Testis (tissue), 3 donors: ENCODE results near the gene CDKAL1. TPM values are rescaled to one million over a fixed set of nuclear protein-coding genes. Genes with fewer than 3 reads are reported as not detected.

ENCODE experiments used
- DNase-seq: peaks from one replicate; pipeline ENCODE4 v3.0.0-alpha.2; 2019
- H3K27ac ChIP-seq, 2 donors: fragments of 200-600 bp; sonication (generic); one replicate each; pipeline ENCODE4 v1.5.1; 2019
- H3K27me3 ChIP-seq: fragments of 200-600 bp; sonication (generic); one replicate; pipeline ENCODE4 v1.5.1; 2019
- H3K36me3 ChIP-seq: fragments of 200-600 bp; sonication (generic); one replicate; pipeline ENCODE4 v1.5.1; 2017; ENCODE audit warnings: low read depth; ENCODE audit errors: missing control alignments
- H3K4me1 ChIP-seq: fragments of 200-600 bp; sonication (generic); one replicate; pipeline ENCODE4 v1.5.1; 2019
- H3K4me3 ChIP-seq, 2 donors: fragments of 200-600 bp; sonication (generic); one replicate each; pipeline ENCODE4 v1.5.1; 2017 to 2019
- H3K9me3 ChIP-seq: fragments of 200-600 bp; sonication (generic); one replicate; pipeline ENCODE4 v1.5.1; 2017
- POLR2A ChIP-seq: fragments of 450-650 bp; IDR thresholded peaks from one replicate; pipeline ENCODE4 v1.6.1; 2017; ENCODE audit warnings: antibody characterized with exemption, mild to moderate bottlenecking, moderate library complexity
- WGBS, 2 donors: methylation state at CpG; one replicate each; pipeline ENCODE4 v1.1.5; 2018; 5-methylcytosine and 5-hydroxymethylcytosine counted together
- intact Hi-C: fragments of 100-400 bp; cut with DNase I; formaldehyde crosslinking; loops from one replicate; pipeline ENCODE4 v1.15.1; 2023; ENCODE audit warnings: low total_unique reads
- polyA plus RNA-seq: library from polyadenylated mRNA; stranded (reverse); fragments of 350-450 nt; fragmentation: Illumina TruSeq; extraction: RNeasy Lipid Tissue Mini Kit (QIAGEN cat#74804); gene quantifications from one replicate; pipeline ENCODE4 v1.2.3, GENCODE V29; 2014; ENCODE audit warnings: low read depth, low replicate concordance; ENCODE audit not compliant: insufficient read depth
- total RNA-seq, 2 donors: library from RNA; depleted of rRNA; stranded (reverse); fragments of >200 nt; gene quantifications; one replicate each; pipeline ENCODE4 v1.2.3, GENCODE V29; 2016
- TF ChIP-seq, protein P1 (sequence below), 3 experiments: fragments of 450-650 bp in 2 of 3; fragments of 200-600 bp in 1 of 3; sonication (generic) in 1 of 3; IDR thresholded peaks; one replicate each; pipeline ENCODE4 v1.5.1; 2016 to 2019; ENCODE audit warnings: antibody characterized with exemption in 3 of 3, mild to moderate bottlenecking in 2 of 3, moderate library complexity in 1 of 3

Gene CDKAL1
- total and polyA plus RNA-seq, 3 donors from 2014 or later, result 11.1 to 18.5 (median 16.1) TPM

DNA sequence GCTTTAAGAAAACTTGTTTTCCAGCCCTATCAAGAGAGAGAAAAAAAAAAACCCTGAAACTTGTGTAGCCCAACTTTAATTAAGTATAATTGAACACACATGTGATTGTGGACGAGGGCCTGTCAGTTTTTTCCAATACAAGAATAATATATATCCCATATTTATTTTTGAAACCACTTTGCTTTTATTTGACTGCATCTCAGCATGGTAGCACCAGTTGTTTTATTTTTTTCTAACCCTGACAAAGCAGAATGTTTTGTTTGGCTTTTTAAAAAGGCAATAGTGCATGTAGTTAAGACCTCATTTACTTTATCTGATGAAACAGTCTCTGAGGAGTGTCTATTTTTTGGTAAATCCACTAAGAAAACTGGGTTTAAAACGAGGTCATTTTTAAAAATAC, 257.7 kb downstream of the CDKAL1 start:
- Histone ChIP-seq H3K4me1 (no peaks in the 10 kb centered on the region), H3K36me3 (no peaks in the 10 kb centered on the region), H3K4me3 (no peak overlapping the region), H3K27ac (no peak overlapping the region), H3K27me3 (no peaks in the 10 kb centered on the region), H3K9me3 (no peaks in the 10 kb centered on the region)
- no peak for DNase-seq
- 54 to 64% methylated on average over 2 of the region's 2 CpGs for WGBS, 2 donors
- TF ChIP-seq, protein P1, sequence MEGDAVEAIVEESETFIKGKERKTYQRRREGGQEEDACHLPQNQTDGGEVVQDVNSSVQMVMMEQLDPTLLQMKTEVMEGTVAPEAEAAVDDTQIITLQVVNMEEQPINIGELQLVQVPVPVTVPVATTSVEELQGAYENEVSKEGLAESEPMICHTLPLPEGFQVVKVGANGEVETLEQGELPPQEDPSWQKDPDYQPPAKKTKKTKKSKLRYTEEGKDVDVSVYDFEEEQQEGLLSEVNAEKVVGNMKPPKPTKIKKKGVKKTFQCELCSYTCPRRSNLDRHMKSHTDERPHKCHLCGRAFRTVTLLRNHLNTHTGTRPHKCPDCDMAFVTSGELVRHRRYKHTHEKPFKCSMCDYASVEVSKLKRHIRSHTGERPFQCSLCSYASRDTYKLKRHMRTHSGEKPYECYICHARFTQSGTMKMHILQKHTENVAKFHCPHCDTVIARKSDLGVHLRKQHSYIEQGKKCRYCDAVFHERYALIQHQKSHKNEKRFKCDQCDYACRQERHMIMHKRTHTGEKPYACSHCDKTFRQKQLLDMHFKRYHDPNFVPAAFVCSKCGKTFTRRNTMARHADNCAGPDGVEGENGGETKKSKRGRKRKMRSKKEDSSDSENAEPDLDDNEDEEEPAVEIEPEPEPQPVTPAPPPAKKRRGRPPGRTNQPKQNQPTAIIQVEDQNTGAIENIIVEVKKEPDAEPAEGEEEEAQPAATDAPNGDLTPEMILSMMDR (IDR thresholded peaks at IDR 0.05), result no peak
- no peak for TF ChIP-seq POLR2A
- intact Hi-C loops, result no loop called here

DNA sequence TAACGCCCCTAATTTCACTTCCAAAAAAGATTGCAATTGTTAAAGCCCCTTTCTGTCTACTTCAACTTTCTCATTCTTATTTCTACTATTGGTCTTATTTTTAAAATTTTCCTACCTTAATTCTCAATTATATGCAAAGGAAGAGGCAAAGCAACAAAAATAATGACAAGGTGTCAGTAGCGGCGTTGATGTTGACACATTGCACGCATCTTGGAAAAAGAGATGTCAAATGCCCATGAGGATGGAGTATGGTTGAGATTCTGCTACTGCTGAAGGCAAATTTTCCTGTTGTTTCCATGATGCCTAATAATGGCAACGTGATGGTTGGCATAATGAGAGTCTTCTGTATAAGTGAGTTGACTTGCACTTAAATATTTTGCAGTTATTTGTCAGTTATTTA, 258.9 kb downstream of the CDKAL1 start:
- no peaks in the 10 kb centered on the region for H3K4me1 ChIP-seq
- H3K27ac ChIP-seq, result no peak overlapping the region
- no peak overlapping the region for H3K4me3 ChIP-seq
- H3K27me3 ChIP-seq, result no peaks in the 10 kb centered on the region
- no peak for DNase-seq
- no peaks in the 10 kb centered on the region for H3K9me3 ChIP-seq
- H3K36me3 ChIP-seq, result no peaks in the 10 kb centered on the region
- 76 to 79% methylated on average over 5 of the region's 5 CpGs for WGBS, 2 donors
- intact Hi-C loops, result no loop called here
- TF ChIP-seq, protein P1 (IDR thresholded peaks at IDR 0.05), result no peak
- no peak for TF ChIP-seq POLR2A

DNA sequence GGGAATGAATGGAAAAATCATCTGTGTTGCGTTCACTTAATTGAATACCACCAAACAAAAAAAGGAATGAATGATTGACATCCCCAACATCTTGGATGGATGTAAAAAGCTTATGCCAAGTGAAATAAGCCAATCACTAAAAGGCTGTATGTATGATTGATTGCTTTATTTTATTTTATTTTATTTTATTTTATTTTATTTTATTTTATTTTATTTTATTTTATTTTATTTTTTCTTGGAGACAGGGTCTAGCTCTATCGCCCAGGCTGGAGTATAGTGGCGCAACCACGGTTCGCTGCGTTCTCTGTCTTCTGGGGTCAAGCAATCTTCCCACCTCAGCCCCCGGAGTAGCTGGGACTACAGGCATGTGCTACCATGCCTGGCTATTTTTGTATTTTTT, 263.3 kb downstream of the CDKAL1 start:
- Histone ChIP-seq H3K27me3 (no peaks in the 10 kb centered on the region), H3K27ac (no peak overlapping the region), H3K9me3 (no peaks in the 10 kb centered on the region), H3K36me3 (no peaks in the 10 kb centered on the region), H3K4me1 (no peaks in the 10 kb centered on the region), H3K4me3 (no peak overlapping the region)
- DNase-seq, result no peak
- 92 to 94% methylated on average over 7 of the region's 7 CpGs for WGBS, 2 donors
- TF ChIP-seq, protein P1 (IDR thresholded peaks at IDR 0.05), result no peak
- TF ChIP-seq POLR2A, result no peak
- intact Hi-C loops, result no loop called here

DNA sequence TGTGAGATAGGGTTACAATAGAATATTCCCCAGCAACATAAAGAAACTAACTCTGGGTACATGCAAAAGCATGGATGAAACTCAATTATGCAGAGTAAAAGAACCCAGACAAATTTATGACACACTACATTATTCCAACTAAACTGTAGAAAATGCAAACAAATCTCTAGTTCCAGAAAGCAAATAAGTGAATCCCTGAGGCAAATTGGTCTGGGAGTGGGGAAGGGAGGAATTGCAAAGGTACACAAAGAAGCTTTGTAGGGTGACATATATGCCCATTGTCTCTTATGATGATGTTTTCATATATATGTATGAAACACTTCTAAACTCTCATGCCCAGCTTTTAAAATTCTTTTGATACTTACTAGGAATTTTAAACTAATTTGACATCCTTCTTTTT, 266.0 kb downstream of the CDKAL1 start:
- Histone ChIP-seq H3K4me3 (no peak overlapping the region), H3K27me3 (no peaks in the 10 kb centered on the region), H3K9me3 (no peaks in the 10 kb centered on the region), H3K4me1 (no peaks in the 10 kb centered on the region), H3K27ac (no peak overlapping the region), H3K36me3 (no peaks in the 10 kb centered on the region)
- intact Hi-C loops, result no loop called here
- no peak for DNase-seq
- TF ChIP-seq, protein P1 (IDR thresholded peaks at IDR 0.05), result no peak
- no peak for TF ChIP-seq POLR2A

DNA sequence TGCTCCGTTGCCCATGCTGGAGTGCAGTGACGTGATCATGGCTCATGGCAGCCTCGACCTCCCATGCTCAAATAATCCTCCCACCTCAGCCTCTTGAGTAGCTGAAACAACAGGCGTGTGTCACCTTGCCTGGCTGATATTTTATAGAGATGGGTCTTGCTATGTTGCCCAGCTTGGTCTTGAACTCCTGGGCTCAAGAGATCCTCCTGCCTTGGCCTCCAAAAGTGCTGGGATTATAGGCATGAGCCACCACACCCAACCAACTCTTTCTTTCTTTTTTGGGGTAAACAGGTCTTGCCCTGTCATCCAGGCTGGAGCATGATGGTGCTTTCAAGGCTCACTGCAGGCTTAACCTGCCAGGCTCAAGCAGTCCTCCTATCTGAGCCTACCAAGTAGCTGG, 266.4 kb downstream of the CDKAL1 start:
- Histone ChIP-seq H3K36me3 (no peaks in the 10 kb centered on the region), H3K4me1 (no peaks in the 10 kb centered on the region), H3K27ac (no peak overlapping the region), H3K27me3 (no peaks in the 10 kb centered on the region), H3K4me3 (no peak overlapping the region), H3K9me3 (no peaks in the 10 kb centered on the region)
- 97 to 99% methylated on average over 3 to 4 of the region's 4 CpGs for WGBS, 2 donors
- intact Hi-C loops, result no loop called here
- no peak for DNase-seq
- no peak for TF ChIP-seq POLR2A
- TF ChIP-seq, protein P1 (IDR thresholded peaks at IDR 0.05), result no peak
